GOT3 (cell line): Measurements from ENCODE around the gene MBTPS1.

Source experiments
- DNase-seq: peaks from one replicate; lab custom pipeline; 2025; ENCODE audit warnings: mixed read lengths; lab: John Stamatoyannopoulos, UW

The MBTPS1 gene

GRCh38 chr16:84052071-84052622, 64.6 kb downstream of the MBTPS1 start:
- DNase-seq: no peak

GRCh38 chr16:84050316-84050715, 66.4 kb downstream of the MBTPS1 start:
- no peak for DNase-seq

- DNase-seq: no peak
Measured at GRCh38 chr16:84049403-84050060, 67.2 kb downstream of the MBTPS1 start.

GRCh38 chr16:84048871-84049270, 67.9 kb downstream of the MBTPS1 start:
- DNase-seq: no peak

GRCh38 chr16:84048270-84048669, 68.5 kb downstream of the MBTPS1 start:
- no peak for DNase-seq

GRCh38 chr16:84047626-84048025, 69.1 kb downstream of the MBTPS1 start:
- no peak for DNase-seq

GRCh38 chr16:84047206-84047605, 69.5 kb downstream of the MBTPS1 start:
- DNase-seq: no peak

GRCh38 chr16:84045818-84046470, 70.8 kb downstream of the MBTPS1 start:
- no peak for DNase-seq

- DNase-seq: no peak
Measured at GRCh38 chr16:84045001-84045817, 71.5 kb downstream of the MBTPS1 start.

- no peak for DNase-seq
Measured at GRCh38 chr16:84044118-84044488, 72.6 kb downstream of the MBTPS1 start.

GRCh38 chr16:84043486-84044117, 73.1 kb downstream of the MBTPS1 start:
- DNase-seq: no peak

GRCh38 chr16:84042879-84043485, 73.8 kb downstream of the MBTPS1 start:
- DNase-seq: no peak

- no peak for DNase-seq
Measured at GRCh38 chr16:84042308-84042878, 74.3 kb downstream of the MBTPS1 start, which contains the start of gene SLC38A8. Gene SLC38A8, minus strand, starts transcription at chr16:84042795. Its CDS starts 638 bp downstream, at chr16:84042157.

- no peak for DNase-seq
Measured at GRCh38 chr16:84041881-84042280, 74.9 kb downstream of the MBTPS1 start.

- no peak for DNase-seq
Measured at GRCh38 chr16:84040823-84041820, 75.6 kb downstream of the MBTPS1 start.

- DNase-seq: no peak
Measured at GRCh38 chr16:84040226-84040822, 76.4 kb downstream of the MBTPS1 start.

- DNase-seq: no peak
Measured at GRCh38 chr16:84039696-84040095, 77.0 kb downstream of the MBTPS1 start.

- DNase-seq: no peak
Measured at GRCh38 chr16:84038469-84038868, 78.3 kb downstream of the MBTPS1 start.

GRCh38 chr16:84036982-84037425, 79.7 kb downstream of the MBTPS1 start:
- no peak for DNase-seq

GRCh38 chr16:84036131-84036530, 80.6 kb downstream of the MBTPS1 start:
- DNase-seq: no peak
